ENCODE results near the gene CLDND1.

DNA sequence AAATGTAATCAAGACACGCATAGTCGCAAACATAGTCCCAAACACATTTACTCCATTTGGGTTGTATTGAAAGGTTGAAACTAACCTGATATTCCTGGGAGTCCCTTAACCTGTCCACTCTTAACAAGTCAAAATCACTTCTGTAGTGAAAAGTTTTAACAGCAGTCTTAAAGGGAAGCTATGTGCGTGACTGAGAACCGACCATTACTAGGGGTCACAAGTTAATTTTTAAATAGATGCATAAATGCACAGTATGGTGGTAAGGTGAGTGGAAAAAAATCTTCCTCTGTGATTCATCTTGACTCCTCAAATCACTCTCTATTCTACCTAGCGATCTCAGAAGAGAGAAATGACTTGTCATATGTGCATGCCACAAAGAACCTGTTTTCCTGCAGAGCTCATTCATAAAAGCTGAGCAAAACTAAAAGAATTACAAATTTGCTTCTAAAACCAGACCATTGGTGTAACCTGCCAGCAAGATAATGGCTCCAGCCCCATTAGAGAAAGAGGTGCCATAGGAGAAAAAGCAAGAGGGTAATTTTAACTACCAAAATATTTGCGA is 13.8 kb upstream of the CLDND1 start:
- no peak for TF ChIP-seq POLR2A (IDR thresholded peaks at IDR 0.05)
- TF ChIP-seq, protein P1, sequence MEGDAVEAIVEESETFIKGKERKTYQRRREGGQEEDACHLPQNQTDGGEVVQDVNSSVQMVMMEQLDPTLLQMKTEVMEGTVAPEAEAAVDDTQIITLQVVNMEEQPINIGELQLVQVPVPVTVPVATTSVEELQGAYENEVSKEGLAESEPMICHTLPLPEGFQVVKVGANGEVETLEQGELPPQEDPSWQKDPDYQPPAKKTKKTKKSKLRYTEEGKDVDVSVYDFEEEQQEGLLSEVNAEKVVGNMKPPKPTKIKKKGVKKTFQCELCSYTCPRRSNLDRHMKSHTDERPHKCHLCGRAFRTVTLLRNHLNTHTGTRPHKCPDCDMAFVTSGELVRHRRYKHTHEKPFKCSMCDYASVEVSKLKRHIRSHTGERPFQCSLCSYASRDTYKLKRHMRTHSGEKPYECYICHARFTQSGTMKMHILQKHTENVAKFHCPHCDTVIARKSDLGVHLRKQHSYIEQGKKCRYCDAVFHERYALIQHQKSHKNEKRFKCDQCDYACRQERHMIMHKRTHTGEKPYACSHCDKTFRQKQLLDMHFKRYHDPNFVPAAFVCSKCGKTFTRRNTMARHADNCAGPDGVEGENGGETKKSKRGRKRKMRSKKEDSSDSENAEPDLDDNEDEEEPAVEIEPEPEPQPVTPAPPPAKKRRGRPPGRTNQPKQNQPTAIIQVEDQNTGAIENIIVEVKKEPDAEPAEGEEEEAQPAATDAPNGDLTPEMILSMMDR (IDR thresholded peaks at IDR 0.05) = no peak

Data from sigmoid colon (tissue), 3 donors.